GM12864 (cell line): ENCODE results near the gene MAP4K5.

ENCODE experiments used
- DNase-seq: peaks from one replicate; pipeline ENCODE4 v3.0.0-alpha.2; 2011; ENCODE audit warnings: low read depth
- H3K4me3 ChIP-seq: 2 replicates; pipeline ENCODE4 v1.5.1; 2011; ENCODE audit warnings: mild to moderate bottlenecking, low read depth, low read length, control low read depth
- TF ChIP-seq, protein P1 (sequence below): IDR thresholded peaks from 2 replicates; pipeline ENCODE4 v1.5.1; 2011; ENCODE audit warnings: low read depth, mild to moderate bottlenecking, moderate library complexity, low read length, control low read depth, inconsistent platforms; ENCODE audit errors: missing control alignments

Gene MAP4K5

DNA sequence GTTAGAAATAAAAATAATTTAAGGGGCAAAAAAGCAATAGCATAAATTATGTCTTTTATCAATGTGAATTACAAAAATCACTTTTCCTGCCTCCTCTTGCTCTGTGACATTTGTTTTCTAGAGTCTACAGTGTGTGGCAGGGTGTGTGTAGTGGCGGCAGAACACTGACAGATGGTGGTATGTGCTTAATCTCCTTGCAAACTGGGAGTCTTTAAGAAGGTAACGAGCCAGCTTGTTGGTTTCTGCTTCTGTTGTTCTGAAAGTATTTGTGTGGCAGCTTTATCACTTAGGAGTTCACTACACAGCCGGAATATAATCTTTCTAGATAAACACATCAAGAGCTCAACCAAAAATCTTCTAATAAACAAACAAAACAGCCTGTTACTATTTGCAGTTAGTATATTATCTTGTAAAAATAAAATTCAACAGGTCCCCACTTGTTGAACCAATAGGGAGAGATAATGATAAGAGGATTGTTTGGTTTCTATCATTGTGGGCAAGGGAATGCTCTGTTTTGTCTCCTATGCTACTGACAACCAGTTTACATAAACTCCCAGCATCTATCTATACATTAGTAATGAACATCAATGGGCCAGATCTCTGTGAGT is 148.6 kb downstream of the MAP4K5 start:
- TF ChIP-seq, protein P1, sequence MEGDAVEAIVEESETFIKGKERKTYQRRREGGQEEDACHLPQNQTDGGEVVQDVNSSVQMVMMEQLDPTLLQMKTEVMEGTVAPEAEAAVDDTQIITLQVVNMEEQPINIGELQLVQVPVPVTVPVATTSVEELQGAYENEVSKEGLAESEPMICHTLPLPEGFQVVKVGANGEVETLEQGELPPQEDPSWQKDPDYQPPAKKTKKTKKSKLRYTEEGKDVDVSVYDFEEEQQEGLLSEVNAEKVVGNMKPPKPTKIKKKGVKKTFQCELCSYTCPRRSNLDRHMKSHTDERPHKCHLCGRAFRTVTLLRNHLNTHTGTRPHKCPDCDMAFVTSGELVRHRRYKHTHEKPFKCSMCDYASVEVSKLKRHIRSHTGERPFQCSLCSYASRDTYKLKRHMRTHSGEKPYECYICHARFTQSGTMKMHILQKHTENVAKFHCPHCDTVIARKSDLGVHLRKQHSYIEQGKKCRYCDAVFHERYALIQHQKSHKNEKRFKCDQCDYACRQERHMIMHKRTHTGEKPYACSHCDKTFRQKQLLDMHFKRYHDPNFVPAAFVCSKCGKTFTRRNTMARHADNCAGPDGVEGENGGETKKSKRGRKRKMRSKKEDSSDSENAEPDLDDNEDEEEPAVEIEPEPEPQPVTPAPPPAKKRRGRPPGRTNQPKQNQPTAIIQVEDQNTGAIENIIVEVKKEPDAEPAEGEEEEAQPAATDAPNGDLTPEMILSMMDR: no peak
- H3K4me3 ChIP-seq: no peak overlapping the region
- no peak for DNase-seq

DNA sequence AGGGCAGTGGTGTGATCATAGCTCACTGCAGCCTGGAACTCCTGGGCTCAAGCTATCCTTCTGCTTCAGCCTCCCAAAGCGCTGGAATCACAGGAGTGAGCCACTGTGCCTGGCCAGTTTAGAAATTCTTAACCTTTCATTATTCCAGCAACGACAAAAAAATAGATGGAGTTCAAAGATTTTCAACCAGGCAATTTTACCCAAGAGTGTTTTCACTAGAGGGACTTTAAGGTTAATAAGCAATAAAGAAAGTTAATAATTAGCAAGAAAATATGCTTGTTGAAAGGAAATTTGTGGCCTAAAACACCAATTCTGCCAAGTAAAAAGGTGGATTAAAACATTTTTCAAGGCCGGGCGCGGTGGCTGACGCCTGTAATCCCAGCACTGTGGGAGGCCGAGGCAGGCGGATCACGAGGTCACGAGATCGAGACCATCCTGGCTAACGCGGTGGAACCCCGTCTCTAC is 150.5 kb downstream of the MAP4K5 start:
- no peak overlapping the region for H3K4me3 ChIP-seq
- DNase-seq: no peak
- TF ChIP-seq, protein P1: no peak

DNA sequence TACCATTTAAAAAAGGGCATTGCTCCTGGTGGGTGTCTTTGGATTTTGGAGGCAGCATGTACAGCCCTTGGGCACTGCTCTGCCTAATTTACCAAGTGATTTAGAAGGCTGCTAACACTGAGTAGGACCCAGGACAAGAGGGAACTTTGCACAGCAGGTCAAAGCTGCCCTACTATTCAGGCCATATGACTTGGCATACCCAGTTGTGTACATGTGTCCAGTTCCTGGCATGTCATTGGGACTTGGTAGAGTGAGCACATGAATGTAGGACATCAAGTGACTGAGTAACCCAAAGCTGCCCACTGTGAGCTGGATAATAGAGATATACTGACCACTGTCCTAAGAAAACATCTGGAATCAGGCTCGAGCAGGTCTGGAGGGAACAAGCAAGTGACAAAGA is 151.4 kb downstream of the MAP4K5 start:
- no peak for DNase-seq

DNA sequence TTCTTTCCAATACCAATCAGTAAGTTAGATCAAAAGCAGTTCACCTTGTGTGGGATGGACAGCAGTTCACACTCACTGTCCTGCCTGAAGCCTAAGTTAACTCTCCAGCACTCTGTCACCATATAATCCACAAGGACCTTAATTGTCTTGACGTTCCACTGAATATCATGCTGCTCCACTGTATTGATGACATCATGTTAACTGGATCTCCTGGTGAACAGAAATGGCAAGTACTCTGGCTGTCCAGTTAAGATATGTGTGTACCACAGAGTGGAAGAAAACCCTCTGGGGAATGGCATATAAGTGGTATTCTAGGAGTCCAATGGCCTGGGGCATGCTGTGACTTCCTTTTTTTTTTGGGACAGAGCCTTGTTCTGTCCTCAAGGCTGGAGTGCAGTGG is 151.9 kb downstream of the MAP4K5 start:
- no peak overlapping the region for H3K4me3 ChIP-seq
- DNase-seq: no peak
- TF ChIP-seq, protein P1: no peak

More for the DNA sequence above, 151.4 kb downstream of the MAP4K5 start:
- TF ChIP-seq, protein P1: no peak
- no peak overlapping the region for H3K4me3 ChIP-seq

DNA sequence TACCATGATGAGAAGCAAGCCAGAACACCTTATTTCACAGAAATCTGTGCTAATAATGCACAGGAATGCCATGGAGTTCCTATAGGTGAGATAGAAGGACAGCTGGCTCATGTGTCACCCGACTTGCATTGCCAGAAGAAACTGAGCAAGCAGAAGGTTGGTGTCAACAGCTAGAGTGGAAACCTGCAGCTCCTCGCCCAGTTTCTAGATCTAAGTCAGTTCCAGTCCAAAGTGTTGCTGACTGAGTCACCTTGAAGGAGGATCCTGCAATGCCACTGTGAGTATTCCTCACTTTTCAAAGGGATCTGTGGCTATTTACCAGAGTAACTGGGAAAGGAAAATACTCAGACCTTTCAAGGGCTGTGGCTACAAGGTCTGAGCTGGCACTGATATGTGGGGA is 152.8 kb downstream of the MAP4K5 start:
- DNase-seq: no peak
- no peak overlapping the region for H3K4me3 ChIP-seq
- TF ChIP-seq, protein P1: no peak

DNA sequence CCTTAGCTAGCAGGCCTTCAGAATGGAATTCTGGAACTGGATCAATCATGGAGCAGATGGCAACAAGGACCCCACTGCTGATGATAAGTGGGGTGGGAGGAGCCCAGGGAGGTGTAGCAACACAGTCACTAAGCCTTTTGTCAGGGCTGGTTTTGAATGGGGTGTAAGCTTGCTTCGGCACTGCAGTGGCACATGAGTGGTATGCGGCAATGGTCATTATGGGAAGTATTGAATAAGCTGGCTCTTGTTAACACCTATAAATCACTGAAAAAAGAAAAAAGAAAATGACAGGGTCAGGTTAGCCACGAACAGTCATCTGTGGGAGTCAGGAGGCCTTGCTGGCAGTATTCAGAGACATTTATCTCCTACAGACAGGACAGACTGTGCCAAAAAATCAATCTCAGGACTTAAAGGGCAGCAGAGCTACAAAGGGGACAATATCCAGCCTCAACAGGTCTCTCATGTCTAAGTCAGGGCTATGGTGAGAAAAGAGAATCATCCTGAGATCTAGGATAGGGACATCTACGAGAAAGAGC is 154.8 kb downstream of the MAP4K5 start:
- H3K4me3 ChIP-seq: no peak overlapping the region
- no peak for DNase-seq
- TF ChIP-seq, protein P1: no peak

DNA sequence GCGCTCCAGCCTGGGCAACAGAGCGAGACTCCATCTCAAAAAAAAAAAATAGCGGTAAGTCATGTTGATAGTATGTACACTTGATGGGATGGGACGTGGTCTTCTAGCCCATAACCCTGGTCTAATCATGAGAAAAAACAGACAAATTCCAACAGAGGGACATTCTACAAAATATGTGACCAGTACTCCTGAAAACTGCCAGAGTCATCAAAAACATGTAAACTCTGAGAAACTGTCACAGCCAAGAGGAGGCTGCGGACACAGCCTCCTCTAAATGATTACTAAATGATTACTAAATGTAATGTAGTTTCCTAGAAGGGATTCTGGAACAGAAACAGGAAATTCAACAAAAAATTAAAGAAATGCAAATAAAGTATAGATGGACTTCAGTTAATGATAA is 156.6 kb downstream of the MAP4K5 start:
- DNase-seq: no peak
- TF ChIP-seq, protein P1: no peak
- H3K4me3 ChIP-seq: no peak overlapping the region
